NCI-H2029 (cell line): ENCODE data around the gene ATAD2B.
A peak's percentile ranks its signal among the peaks of the same experiment; 100 is the strongest.
"Not testable (repeated sequence)": the region's sequence is repeated elsewhere in the genome, so short reads cannot be mapped to it uniquely, and the experiment has no call there.

Experiments
- DNase-seq: peaks from one replicate; lab custom pipeline; 2025; lab: John Stamatoyannopoulos, UW

The ATAD2B gene

GRCh38 chr2:23788100-23788499, 138.8 kb downstream of the ATAD2B start:
- DNase-seq: no peak

GRCh38 chr2:23784971-23785370, 142.0 kb downstream of the ATAD2B start:
- DNase-seq: no peak

- DNase-seq: no peak
Observed at GRCh38 chr2:23782646-23783045, 144.3 kb downstream of the ATAD2B start.

- no peak for DNase-seq
Observed at GRCh38 chr2:23782126-23782525, 144.8 kb downstream of the ATAD2B start.

GRCh38 chr2:23780465-23780864, 146.5 kb downstream of the ATAD2B start:
- DNase-seq: not testable (repeated sequence)

GRCh38 chr2:23777826-23778225, 149.1 kb downstream of the ATAD2B start:
- DNase-seq: no peak

GRCh38 chr2:23776021-23776420, 150.9 kb downstream of the ATAD2B start:
- DNase-seq: no peak

GRCh38 chr2:23772684-23773083, 154.2 kb downstream of the ATAD2B start:
- DNase-seq: no peak

GRCh38 chr2:23772056-23772455, 154.9 kb downstream of the ATAD2B start:
- no peak for DNase-seq

- no peak for DNase-seq
Observed at GRCh38 chr2:23769364-23769763, 157.6 kb downstream of the ATAD2B start.

GRCh38 chr2:23767876-23768621, 158.9 kb downstream of the ATAD2B start:
- DNase-seq: no peak

- no peak for DNase-seq
Observed at GRCh38 chr2:23762141-23762540, 164.8 kb downstream of the ATAD2B start.

- DNase-seq: no peak
Observed at GRCh38 chr2:23761638-23762037, 165.3 kb downstream of the ATAD2B start.

- DNase-seq: no peak
Observed at GRCh38 chr2:23760736-23761135, 166.2 kb downstream of the ATAD2B start.

- no peak for DNase-seq
Observed at GRCh38 chr2:23757686-23758433, 169.1 kb downstream of the ATAD2B start.

- DNase-seq: peak; percentile 47
Observed at GRCh38 chr2:23756593-23757292, 170.2 kb downstream of the ATAD2B start.

GRCh38 chr2:23754970-23755369, 172.0 kb downstream of the ATAD2B start:
- DNase-seq: no peak

- no peak for DNase-seq
Observed at GRCh38 chr2:23753291-23754010, 173.5 kb downstream of the ATAD2B start.

- DNase-seq: no peak
Observed at GRCh38 chr2:23751747-23752265, 175.1 kb downstream of the ATAD2B start.

- DNase-seq: no peak
Observed at GRCh38 chr2:23746141-23746863, 180.6 kb downstream of the ATAD2B start.

- DNase-seq: no peak
Observed at GRCh38 chr2:23745726-23746105, 181.2 kb downstream of the ATAD2B start.
